HCT116 (cell line): ENCODE data around the gene RANBP17. TPM values are rescaled to one million over a fixed set of nuclear protein-coding genes. Genes with fewer than 3 reads are reported as not detected.

Experiments used
- ATAC-seq: fragments of 200-7000 bp; cut with Tn5 transposase; 2 replicates; pipeline ENCODE4 v1.9.1; 2020; ENCODE audit warnings: mild to moderate bottlenecking, moderate library complexity
- BruUV-seq: library from RNA; stranded (reverse); fragments of 400-500 nt; replicated peaks from 2 replicates; lab custom pipeline; 2021; lab: Mats Ljungman, UMichigan
- CTCF ChIA-PET: fragments of 300-600 bp; sonication (Branson Sonifier 250); formaldehyde crosslinking; loops from one replicate; lab custom pipeline; 2021; ENCODE audit warnings: antibody characterized with exemption; lab: Charles Lee
- POLR2A ChIA-PET: fragments of 300-600, 350-600 bp; sonication (Branson Sonifier 250); formaldehyde crosslinking; loops from one replicate; lab custom pipeline; 2021; ENCODE audit warnings: antibody characterized with exemption; lab: Charles Lee
- RAD21 ChIA-PET, 2 experiments: fragments of 300-600 bp; sonication (Branson Sonifier 250); formaldehyde crosslinking; loops; one replicate each; lab custom pipeline; 2023; ENCODE audit warnings: low total read pairs in 2 of 2; ENCODE audit not compliant: uncharacterized antibody in 2 of 2, unreplicated experiment in 2 of 2, low non-redundant PET in 1 of 2; lab: Charles Lee
- DNase-seq: peaks from one replicate; pipeline ENCODE4 v3.0.0-alpha.2; 2010; ENCODE audit warnings: low read depth, low spot score
- H2AFZ ChIP-seq: fragments of 200-600 bp; shearing (Covaris generic), sonication (generic); 2 replicates; pipeline ENCODE4 v1.6.1; 2017; ENCODE audit warnings: low read depth, mixed run types, mixed read lengths, antibody characterized with exemption, low read length; ENCODE audit not compliant: poor library complexity, severe bottlenecking
- H3K27ac ChIP-seq: 2 replicates; pipeline ENCODE4 v1.5.1; 2012; ENCODE audit warnings: low read depth, low read length
- H3K27me3 ChIP-seq: fragments of 200-600 bp; sonication (generic); 2 replicates; pipeline ENCODE4 v1.6.1; 2016; ENCODE audit warnings: mixed run types, low read length, mixed read lengths; ENCODE audit not compliant: insufficient read depth
- H3K36me3 ChIP-seq, 2 experiments: fragments of 200-500 bp in 1 of 2; fragments of 200-600 bp in 1 of 2; sonication (Bioruptor generic) in 1 of 2; sonication (generic) in 1 of 2; 2 replicates each; pipeline versions ENCODE4 v1.5.1 to v1.6.1; 2014 to 2016; ENCODE audit warnings: low read length in 2 of 2, inconsistent platforms in 1 of 2, mixed read lengths in 1 of 2, mixed run types in 1 of 2; ENCODE audit not compliant: insufficient read depth in 2 of 2, control insufficient read depth in 1 of 2
- H3K4me1 ChIP-seq, 2 experiments: fragments of 200-600 bp in 1 of 2; sonication (generic) in 1 of 2; 2 replicates each; pipeline versions ENCODE4 v1.5.1 to v1.6.1; 2012 to 2017; ENCODE audit warnings: low read length in 2 of 2, inconsistent platforms in 1 of 2, mild to moderate bottlenecking in 1 of 2, mixed read lengths in 1 of 2, mixed run types in 1 of 2, moderate library complexity in 1 of 2; ENCODE audit not compliant: insufficient read depth in 2 of 2, control insufficient read depth in 1 of 2
- H3K4me2 ChIP-seq: fragments of 200-600 bp; sonication (generic); 2 replicates; pipeline ENCODE4 v1.6.1; 2017; ENCODE audit warnings: mixed run types, low read length, mixed read lengths
- H3K4me3 ChIP-seq, 2 experiments: fragments of 200-600 bp in 1 of 2; sonication (generic) in 1 of 2; replicated peaks in 1 of 2; 2 replicates each; pipeline ENCODE4 v1.5.1; 2011 to 2016; ENCODE audit warnings: low read length in 2 of 2, control low read depth in 1 of 2, low read depth in 1 of 2, mild to moderate bottlenecking in 1 of 2, mixed read lengths in 1 of 2, mixed run types in 1 of 2
- H3K79me2 ChIP-seq: fragments of 200-600 bp; sonication (generic); 2 replicates; pipeline ENCODE4 v1.6.1; 2017; ENCODE audit warnings: mild to moderate bottlenecking, mixed run types, low read length, moderate library complexity, mixed read lengths; ENCODE audit not compliant: insufficient read depth
- H3K9ac ChIP-seq: fragments of 200-600 bp; sonication (generic); 2 replicates; pipeline ENCODE4 v1.6.1; 2016; ENCODE audit warnings: low read length, mixed read lengths
- H3K9me2 ChIP-seq: fragments of 200-600 bp; sonication (generic), shearing (Covaris generic); 2 replicates; pipeline ENCODE4 v1.6.1; 2017; ENCODE audit warnings: mixed run types, mild to moderate bottlenecking, moderate library complexity; ENCODE audit not compliant: insufficient read depth
- H3K9me3 ChIP-seq, 2 experiments: fragments of 200-500 bp in 1 of 2; fragments of 200-600 bp in 1 of 2; sonication (Bioruptor generic) in 1 of 2; sonication (generic) in 1 of 2; 2 replicates each; pipeline ENCODE4 v1.6.1; 2014 to 2017; ENCODE audit warnings: low read length in 2 of 2, mixed read lengths in 2 of 2, inconsistent platforms in 1 of 2, low read depth in 1 of 2, mild to moderate bottlenecking in 1 of 2, mixed run types in 1 of 2, moderate library complexity in 1 of 2; ENCODE audit not compliant: control insufficient read depth in 1 of 2, insufficient read depth in 1 of 2
- H4K20me1 ChIP-seq: fragments of 200-600 bp; sonication (generic), shearing (Covaris generic); 2 replicates; pipeline ENCODE4 v1.6.1; 2017; ENCODE audit warnings: mixed run types, mild to moderate bottlenecking, moderate library complexity; ENCODE audit not compliant: insufficient read depth
- CBX3 ChIP-seq: IDR thresholded peaks from 2 replicates; pipeline ENCODE4 v1.6.1; 2012; ENCODE audit warnings: low read depth
- CEBPB ChIP-seq: IDR thresholded peaks from 2 replicates; pipeline ENCODE4 v1.6.1; 2012; ENCODE audit warnings: low read depth
- EGR1 ChIP-seq: IDR thresholded peaks from 2 replicates; pipeline ENCODE4 v1.6.1; 2012; ENCODE audit warnings: low read depth
- POLR2A ChIP-seq: IDR thresholded peaks from 2 replicates; pipeline ENCODE4 v1.7.0; 2011; ENCODE audit warnings: borderline replicate concordance; ENCODE audit not compliant: insufficient read depth, insufficient read length; ENCODE audit errors: extremely low read depth
- POLR2AphosphoS5 ChIP-seq: IDR thresholded peaks from 2 replicates; pipeline ENCODE4 v1.6.1; 2011; ENCODE audit warnings: mild to moderate bottlenecking, low read depth, low read length, moderate library complexity
- RAD21 ChIP-seq: IDR thresholded peaks from 2 replicates; pipeline ENCODE4 v1.6.1; 2012; ENCODE audit warnings: low read depth, mild to moderate bottlenecking
- SIN3A ChIP-seq: IDR thresholded peaks from 2 replicates; pipeline ENCODE4 v1.6.1; 2012; ENCODE audit warnings: low read depth
- SP1 ChIP-seq: IDR thresholded peaks from 2 replicates; pipeline ENCODE4 v1.6.1; 2012; ENCODE audit warnings: low read depth
- SRF ChIP-seq: IDR thresholded peaks from 2 replicates; pipeline ENCODE4 v1.6.1; 2012; ENCODE audit warnings: low read depth
- TCF7L2 ChIP-seq: IDR thresholded peaks from 2 replicates; pipeline ENCODE4 v1.7.0; 2011; ENCODE audit warnings: borderline replicate concordance, inconsistent platforms; ENCODE audit not compliant: insufficient read depth, insufficient read length; ENCODE audit errors: extremely low read depth
- YY1 ChIP-seq: IDR thresholded peaks from 2 replicates; pipeline ENCODE4 v1.6.1; 2011; ENCODE audit warnings: low read length, low read depth, moderate library complexity, mild to moderate bottlenecking; ENCODE audit not compliant: insufficient replicate concordance; ENCODE audit errors: extremely low read depth
- ZNF274 ChIP-seq: fragments of 200-500 bp; sonication (Bioruptor generic); IDR thresholded peaks from 2 replicates; pipeline ENCODE4 v1.6.1; 2014; ENCODE audit warnings: mild to moderate bottlenecking, low read depth, low read length, inconsistent platforms
- intact Hi-C: fragments of 100-400 bp; cut with micrococcal nuclease; formaldehyde crosslinking; loops from 2 replicates; pipeline ENCODE4 v1.10.0; 2022
- total RNA-seq: library from RNA; stranded (reverse); gene quantifications from one replicate; pipeline ENCODE4 v1.2.1, GENCODE V29; 2021; ENCODE audit not compliant: unreplicated experiment
- TF ChIP-seq, protein P1 (sequence below): IDR thresholded peaks from 2 replicates; pipeline ENCODE4 v1.6.1; 2011; ENCODE audit warnings: mild to moderate bottlenecking, low read length, moderate library complexity; ENCODE audit not compliant: insufficient replicate concordance; ENCODE audit errors: extremely low read depth
- TF ChIP-seq, protein P2 (sequence below), 3 experiments: fragments of 200-600 bp in 1 of 3; sonication (generic) in 1 of 3; IDR thresholded peaks in 2 of 3; conservative IDR thresholded peaks in 1 of 3; 2 replicates each; pipeline ENCODE4 v1.5.1; 2012 to 2017; ENCODE audit warnings: low read depth in 2 of 3, low read length in 2 of 3, antibody characterized with exemption in 1 of 3, borderline replicate concordance in 1 of 3, control low read depth in 1 of 3, mild to moderate bottlenecking in 1 of 3, mixed read lengths in 1 of 3, mixed run types in 1 of 3, moderate library complexity in 1 of 3; ENCODE audit not compliant: insufficient read depth in 1 of 3
- TF ChIP-seq, protein P3 (sequence below): IDR thresholded peaks from 2 replicates; pipeline ENCODE4 v1.6.1; 2012; ENCODE audit warnings: low read depth
- TF ChIP-seq, protein P4 (sequence below): IDR thresholded peaks from 2 replicates; pipeline ENCODE4 v1.6.1; 2012

Gene RANBP17
- total RNA-seq, 1 experiment from 2014 or later, result 18.2 TPM

DNA sequence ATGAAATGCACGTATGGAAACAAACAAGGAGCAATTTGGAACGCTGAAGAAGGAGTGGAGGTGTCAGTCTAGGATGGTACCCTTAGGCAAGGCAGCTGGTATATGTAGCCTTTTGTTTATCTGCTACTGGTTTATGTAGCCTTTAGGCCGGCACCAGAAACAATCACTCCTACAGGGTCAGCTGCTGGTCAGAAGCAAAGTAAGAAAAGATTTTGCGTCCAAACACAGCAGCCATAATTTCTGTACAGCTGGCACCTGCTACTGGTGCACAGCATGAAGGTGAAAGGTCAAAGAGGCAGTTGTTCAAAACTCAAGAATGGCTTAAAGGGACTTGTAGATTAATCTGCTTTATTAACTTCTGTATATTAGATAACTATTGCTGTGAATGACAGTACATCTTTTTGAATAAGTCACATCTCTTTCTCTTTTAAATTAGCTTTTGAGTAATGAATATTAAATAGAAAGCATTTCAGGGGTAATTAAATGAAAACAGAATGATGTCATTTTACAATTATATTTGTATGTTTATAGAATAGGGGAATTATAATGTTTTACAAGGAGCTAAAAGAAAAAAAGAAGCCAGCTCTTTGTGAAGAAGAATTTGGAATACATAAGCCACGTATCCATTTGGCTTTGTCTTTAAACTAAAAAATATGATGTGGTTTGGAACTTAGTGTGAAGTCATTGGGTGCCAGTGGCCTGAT lies 414.2 kb downstream of the RANBP17 start:
- ChIA-PET CTCF (no interaction called here), POLR2A (no interaction called here)
- no peak overlapping the region for H3K4me2 ChIP-seq

More for the DNA sequence above, 414.2 kb downstream of the RANBP17 start:
- H3K4me3 ChIP-seq, result no peak overlapping the region
- H3K27me3 ChIP-seq, result no peaks in the 10 kb centered on the region
- RAD21 ChIA-PET, result no interaction called here
- no peaks in the 10 kb centered on the region for H3K9me3 ChIP-seq
- ATAC-seq, result no peak
- H3K79me2 ChIP-seq, result no peaks in the 10 kb centered on the region
- TF ChIP-seq SRF (no peak), SP1 (no peak), CEBPB (no peak), EGR1 (no peak), YY1 (no peak), POLR2AphosphoS5 (no peak), ZNF274 (no peak), RAD21 (no peak), TCF7L2 (no peak), SIN3A (no peak), CBX3 (no peak), POLR2A (no peak)
- TF ChIP-seq, protein P1, sequence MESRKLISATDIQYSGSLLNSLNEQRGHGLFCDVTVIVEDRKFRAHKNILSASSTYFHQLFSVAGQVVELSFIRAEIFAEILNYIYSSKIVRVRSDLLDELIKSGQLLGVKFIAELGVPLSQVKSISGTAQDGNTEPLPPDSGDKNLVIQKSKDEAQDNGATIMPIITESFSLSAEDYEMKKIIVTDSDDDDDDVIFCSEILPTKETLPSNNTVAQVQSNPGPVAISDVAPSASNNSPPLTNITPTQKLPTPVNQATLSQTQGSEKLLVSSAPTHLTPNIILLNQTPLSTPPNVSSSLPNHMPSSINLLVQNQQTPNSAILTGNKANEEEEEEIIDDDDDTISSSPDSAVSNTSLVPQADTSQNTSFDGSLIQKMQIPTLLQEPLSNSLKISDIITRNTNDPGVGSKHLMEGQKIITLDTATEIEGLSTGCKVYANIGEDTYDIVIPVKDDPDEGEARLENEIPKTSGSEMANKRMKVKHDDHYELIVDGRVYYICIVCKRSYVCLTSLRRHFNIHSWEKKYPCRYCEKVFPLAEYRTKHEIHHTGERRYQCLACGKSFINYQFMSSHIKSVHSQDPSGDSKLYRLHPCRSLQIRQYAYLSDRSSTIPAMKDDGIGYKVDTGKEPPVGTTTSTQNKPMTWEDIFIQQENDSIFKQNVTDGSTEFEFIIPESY, result no peak
- TF ChIP-seq, protein P2, sequence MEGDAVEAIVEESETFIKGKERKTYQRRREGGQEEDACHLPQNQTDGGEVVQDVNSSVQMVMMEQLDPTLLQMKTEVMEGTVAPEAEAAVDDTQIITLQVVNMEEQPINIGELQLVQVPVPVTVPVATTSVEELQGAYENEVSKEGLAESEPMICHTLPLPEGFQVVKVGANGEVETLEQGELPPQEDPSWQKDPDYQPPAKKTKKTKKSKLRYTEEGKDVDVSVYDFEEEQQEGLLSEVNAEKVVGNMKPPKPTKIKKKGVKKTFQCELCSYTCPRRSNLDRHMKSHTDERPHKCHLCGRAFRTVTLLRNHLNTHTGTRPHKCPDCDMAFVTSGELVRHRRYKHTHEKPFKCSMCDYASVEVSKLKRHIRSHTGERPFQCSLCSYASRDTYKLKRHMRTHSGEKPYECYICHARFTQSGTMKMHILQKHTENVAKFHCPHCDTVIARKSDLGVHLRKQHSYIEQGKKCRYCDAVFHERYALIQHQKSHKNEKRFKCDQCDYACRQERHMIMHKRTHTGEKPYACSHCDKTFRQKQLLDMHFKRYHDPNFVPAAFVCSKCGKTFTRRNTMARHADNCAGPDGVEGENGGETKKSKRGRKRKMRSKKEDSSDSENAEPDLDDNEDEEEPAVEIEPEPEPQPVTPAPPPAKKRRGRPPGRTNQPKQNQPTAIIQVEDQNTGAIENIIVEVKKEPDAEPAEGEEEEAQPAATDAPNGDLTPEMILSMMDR (IDR thresholded peaks at IDR 0.05 in 2 of 3, conservative IDR thresholded peaks at IDR 0.05 in 1 of 3; ENCODE audit: borderline replicate concordance in 1 of 3, insufficient read depth in 1 of 3, low read depth in 2 of 3, low read length in 2 of 3), result no peak
- TF ChIP-seq, protein P3, sequence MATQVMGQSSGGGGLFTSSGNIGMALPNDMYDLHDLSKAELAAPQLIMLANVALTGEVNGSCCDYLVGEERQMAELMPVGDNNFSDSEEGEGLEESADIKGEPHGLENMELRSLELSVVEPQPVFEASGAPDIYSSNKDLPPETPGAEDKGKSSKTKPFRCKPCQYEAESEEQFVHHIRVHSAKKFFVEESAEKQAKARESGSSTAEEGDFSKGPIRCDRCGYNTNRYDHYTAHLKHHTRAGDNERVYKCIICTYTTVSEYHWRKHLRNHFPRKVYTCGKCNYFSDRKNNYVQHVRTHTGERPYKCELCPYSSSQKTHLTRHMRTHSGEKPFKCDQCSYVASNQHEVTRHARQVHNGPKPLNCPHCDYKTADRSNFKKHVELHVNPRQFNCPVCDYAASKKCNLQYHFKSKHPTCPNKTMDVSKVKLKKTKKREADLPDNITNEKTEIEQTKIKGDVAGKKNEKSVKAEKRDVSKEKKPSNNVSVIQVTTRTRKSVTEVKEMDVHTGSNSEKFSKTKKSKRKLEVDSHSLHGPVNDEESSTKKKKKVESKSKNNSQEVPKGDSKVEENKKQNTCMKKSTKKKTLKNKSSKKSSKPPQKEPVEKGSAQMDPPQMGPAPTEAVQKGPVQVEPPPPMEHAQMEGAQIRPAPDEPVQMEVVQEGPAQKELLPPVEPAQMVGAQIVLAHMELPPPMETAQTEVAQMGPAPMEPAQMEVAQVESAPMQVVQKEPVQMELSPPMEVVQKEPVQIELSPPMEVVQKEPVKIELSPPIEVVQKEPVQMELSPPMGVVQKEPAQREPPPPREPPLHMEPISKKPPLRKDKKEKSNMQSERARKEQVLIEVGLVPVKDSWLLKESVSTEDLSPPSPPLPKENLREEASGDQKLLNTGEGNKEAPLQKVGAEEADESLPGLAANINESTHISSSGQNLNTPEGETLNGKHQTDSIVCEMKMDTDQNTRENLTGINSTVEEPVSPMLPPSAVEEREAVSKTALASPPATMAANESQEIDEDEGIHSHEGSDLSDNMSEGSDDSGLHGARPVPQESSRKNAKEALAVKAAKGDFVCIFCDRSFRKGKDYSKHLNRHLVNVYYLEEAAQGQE, result no peak
- TF ChIP-seq, protein P4, sequence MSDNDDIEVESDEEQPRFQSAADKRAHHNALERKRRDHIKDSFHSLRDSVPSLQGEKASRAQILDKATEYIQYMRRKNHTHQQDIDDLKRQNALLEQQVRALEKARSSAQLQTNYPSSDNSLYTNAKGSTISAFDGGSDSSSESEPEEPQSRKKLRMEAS, result no peak
- no peaks in the 10 kb centered on the region for H3K9me2 ChIP-seq
- BruUV-seq, result no TSS peak
- H3K36me3 ChIP-seq, result no peaks in the 10 kb centered on the region
- intact Hi-C loops, result no loop called here
- no peak overlapping the region for H3K9ac ChIP-seq
- no peak overlapping the region for H3K27ac ChIP-seq
- H2AFZ ChIP-seq, result no peak overlapping the region
- no peaks in the 10 kb centered on the region for H3K4me1 ChIP-seq
- no peaks in the 10 kb centered on the region for H4K20me1 ChIP-seq
- DNase-seq, result no peak
